OCI-LY3 (cell line): Measurements from ENCODE around the gene AKR7A3.
"Not testable (repeated sequence)": the region's sequence is repeated elsewhere in the genome, so short reads cannot be mapped to it uniquely, and the experiment has no call there.

Experiments
- H2AFZ ChIP-seq: fragments of 200-600, 300-600 bp; shearing (Covaris generic); 2 replicates; pipeline ENCODE4 v1.6.0; 2014; ENCODE audit warnings: antibody characterized with exemption, low read depth, low read length
- H3K27ac ChIP-seq: fragments of 200-600, 300-600 bp; sonication (generic); 2 replicates; pipeline ENCODE4 v1.5.1; 2014; ENCODE audit warnings: mild to moderate bottlenecking, low read length, moderate library complexity, mixed read lengths
- H3K27me3 ChIP-seq: fragments of 200-600, 300-600 bp; sonication (generic); 2 replicates; pipeline ENCODE4 v1.6.1; 2014; ENCODE audit warnings: low read depth, low read length, mixed read lengths
- H3K36me3 ChIP-seq: fragments of 200-600, 300-600 bp; sonication (generic); replicated peaks from 2 replicates; pipeline ENCODE3; 2014; ENCODE audit warnings: low read depth, low read length, mixed read lengths
- H3K4me1 ChIP-seq: fragments of 300-600, 200-600 bp; sonication (generic); 2 replicates; pipeline ENCODE4 v1.6.1; 2014; ENCODE audit warnings: low read length, mixed read lengths
- H3K4me2 ChIP-seq: fragments of 200-600, 300-600 bp; sonication (generic); 2 replicates; pipeline ENCODE4 v1.6.1; 2014; ENCODE audit warnings: low read length, mixed read lengths
- H3K4me3 ChIP-seq: fragments of 300-600, 200-600 bp; sonication (generic); 2 replicates; pipeline ENCODE4 v1.5.1; 2014; ENCODE audit warnings: antibody characterized with exemption, mild to moderate bottlenecking, low read length, moderate library complexity
- H3K79me2 ChIP-seq: fragments of 300-600, 200-600 bp; shearing (Covaris generic); 2 replicates; pipeline ENCODE4 v1.6.1; 2014; ENCODE audit warnings: mild to moderate bottlenecking, low read length, mixed read lengths
- H3K9ac ChIP-seq: fragments of 300-600, 200-600 bp; shearing (Covaris generic); 2 replicates; pipeline ENCODE4 v1.6.0; 2014; ENCODE audit warnings: mild to moderate bottlenecking, low read length, moderate library complexity
- H3K9me3 ChIP-seq: fragments of 200-600, 300-600 bp; shearing (Covaris generic); 2 replicates; pipeline ENCODE4 v1.6.1; 2014; ENCODE audit warnings: low read length, mixed read lengths; ENCODE audit not compliant: insufficient read depth
- H4K20me1 ChIP-seq: fragments of 200-600, 300-600 bp; sonication (generic); 2 replicates; pipeline ENCODE4 v1.6.1; 2016; ENCODE audit warnings: low read length, mixed read lengths; ENCODE audit not compliant: insufficient read depth
- CTCF ChIP-seq: fragments of 200-600, 300-600 bp; sonication (generic); IDR thresholded peaks from 2 replicates; pipeline ENCODE4 v1.5.1; 2014; ENCODE audit warnings: antibody characterized with exemption, low read length, low read depth
- EZH2phosphoT487 ChIP-seq: fragments of 200-600 bp; shearing (Covaris generic); IDR thresholded peaks from 2 replicates; pipeline ENCODE4 v1.6.1; 2018; ENCODE audit warnings: antibody characterized with exemption, mixed run types, low read depth

Gene AKR7A3

GRCh38 chr1:19257178-19257914 is 31.2 kb downstream of the AKR7A3 start:
- Histone ChIP-seq H3K9ac (no peak overlapping the region), H3K27me3 (no peaks in the 10 kb centered on the region), H4K20me1 (no peaks in the 10 kb centered on the region), H2AFZ (no peak overlapping the region), H3K27ac (no peak overlapping the region), H3K4me2 (no peak overlapping the region), H3K36me3 (peaks cover 8% of the 10 kb centered on the region), H3K4me1 (peaks cover 12% of the 10 kb centered on the region), H3K9me3 (no peaks in the 10 kb centered on the region), H3K4me3 (no peak overlapping the region), H3K79me2 (peaks cover 36% of the 10 kb centered on the region)
- TF ChIP-seq EZH2phosphoT487 (no peak), CTCF (no peak)

- not testable (repeated sequence) for H3K9me3 ChIP-seq, H4K20me1 ChIP-seq, H2AFZ ChIP-seq, H3K27ac ChIP-seq, H3K36me3 ChIP-seq, H3K9ac ChIP-seq, H3K27me3 ChIP-seq, H3K4me2 ChIP-seq, H3K4me3 ChIP-seq
- Histone ChIP-seq H3K79me2 (peaks cover 46% of the 10 kb centered on the region), H3K4me1 (peaks cover 12% of the 10 kb centered on the region)
These were observed 32.3 kb downstream of the AKR7A3 start for GRCh38 chr1:19256301-19256700.

- H3K27ac ChIP-seq = no peak overlapping the region
- H3K9me3 ChIP-seq = no peaks in the 10 kb centered on the region
- peaks cover 16% of the 10 kb centered on the region for H3K4me1 ChIP-seq
- H4K20me1 ChIP-seq = no peaks in the 10 kb centered on the region
- peaks cover 57% of the 10 kb centered on the region for H3K79me2 ChIP-seq
- no peak overlapping the region for H3K9ac ChIP-seq
- H3K27me3 ChIP-seq = no peaks in the 10 kb centered on the region
- H3K4me2 ChIP-seq = no peak overlapping the region
- no peak overlapping the region for H3K4me3 ChIP-seq
- TF ChIP-seq CTCF (no peak), EZH2phosphoT487 (no peak)
- peaks cover 8% of the 10 kb centered on the region for H3K36me3 ChIP-seq
- H2AFZ ChIP-seq = no peak overlapping the region
These were observed 33.3 kb downstream of the AKR7A3 start for GRCh38 chr1:19255288-19255687.

GRCh38 chr1:19254416-19254815 is 34.2 kb downstream of the AKR7A3 start:
- Histone ChIP-seq H3K4me3 (no peak overlapping the region), H3K4me1 (peaks cover 17% of the 10 kb centered on the region), H3K9me3 (no peaks in the 10 kb centered on the region), H3K79me2 (peaks cover 65% of the 10 kb centered on the region), H3K27ac (no peak overlapping the region), H3K36me3 (peaks cover 8% of the 10 kb centered on the region), H3K4me2 (no peak overlapping the region), H4K20me1 (no peaks in the 10 kb centered on the region), H3K9ac (no peak overlapping the region), H2AFZ (no peak overlapping the region), H3K27me3 (no peaks in the 10 kb centered on the region)
- TF ChIP-seq CTCF (no peak), EZH2phosphoT487 (no peak)
